ENCODE data around the gene HOXA7. TPM values are rescaled to one million over a fixed set of nuclear protein-coding genes. Genes with fewer than 3 reads are reported as not detected.
A peak's percentile ranks its signal among the peaks of the same experiment; 100 is the strongest.

The HOXA7 gene
- total RNA-seq, 1 experiment from 2014 or later = 3.8 TPM

- DNase-seq (ENCODE audit: extremely low read depth, low read depth) = no peak
These were observed 26.6 kb upstream of the HOXA7 start for GRCh38 chr7:27182861-27183681.

- no peak for DNase-seq (ENCODE audit: extremely low read depth, low read depth)
These were observed 25.9 kb upstream of the HOXA7 start for GRCh38 chr7:27182285-27182841.

GRCh38 chr7:27181795-27182275, 25.4 kb upstream of the HOXA7 start:
- no peak for DNase-seq (ENCODE audit: extremely low read depth, low read depth)

GRCh38 chr7:27180431-27181420, 24.3 kb upstream of the HOXA7 start:
- DNase-seq (ENCODE audit: extremely low read depth, low read depth) = no peak

GRCh38 chr7:27179503-27180430, 23.3 kb upstream of the HOXA7 start:
- DNase-seq (ENCODE audit: extremely low read depth, low read depth) = peak; percentile 68

GRCh38 chr7:27179030-27179429, 22.6 kb upstream of the HOXA7 start:
- no peak for DNase-seq (ENCODE audit: extremely low read depth, low read depth)

- DNase-seq (ENCODE audit: extremely low read depth, low read depth) = no peak
These were observed 21.9 kb upstream of the HOXA7 start for GRCh38 chr7:27178366-27178765.

- no peak for DNase-seq (ENCODE audit: extremely low read depth, low read depth)
These were observed 21.4 kb upstream of the HOXA7 start for GRCh38 chr7:27177795-27178320.

GRCh38 chr7:27176962-27177794, 20.7 kb upstream of the HOXA7 start:
- DNase-seq (ENCODE audit: extremely low read depth, low read depth) = no peak

GRCh38 chr7:27176524-27176845, 20.0 kb upstream of the HOXA7 start:
- no peak for DNase-seq (ENCODE audit: extremely low read depth, low read depth)

GRCh38 chr7:27175626-27176523, 19.4 kb upstream of the HOXA7 start:
- DNase-seq (ENCODE audit: extremely low read depth, low read depth) = no peak

- no peak for DNase-seq (ENCODE audit: extremely low read depth, low read depth)
These were observed 18.6 kb upstream of the HOXA7 start for GRCh38 chr7:27174874-27175625.

GRCh38 chr7:27173956-27174873, 17.7 kb upstream of the HOXA7 start, which contains the start of gene HOXA10:
Gene HOXA10, minus strand, starts transcription at chr7:27174320. Its CDS starts 14 bp downstream, at chr7:27174306.
- DNase-seq (ENCODE audit: extremely low read depth, low read depth) = no peak

- no peak for DNase-seq (ENCODE audit: extremely low read depth, low read depth)
These were observed 17.1 kb upstream of the HOXA7 start for GRCh38 chr7:27173511-27173955.

- DNase-seq (ENCODE audit: extremely low read depth, low read depth) = no peak
These were observed 16.5 kb upstream of the HOXA7 start for GRCh38 chr7:27172823-27173510.
